Memory B cell (primary cell): ENCODE measurements around the gene SLC35F4.
"Not testable (repeated sequence)": the region's sequence is repeated elsewhere in the genome, so short reads cannot be mapped to it uniquely, and the experiment has no call there.

Source experiments
- ATAC-seq: fragments of 150-1000 bp; cut with Tn5 transposase; 2 replicates; pipeline ENCODE4 v1.10.0; 2021; ENCODE audit warnings: low read depth, mild to moderate bottlenecking, moderate library complexity
- DNase-seq, 2 donors: peaks; one replicate each; pipeline ENCODE4 v3.0.0; 2022; ENCODE audit warnings: low spot score in 2 of 2
- H3K27ac Mint-ChIP-seq: one replicate; pipeline ENCODE4 v1.8.0; 2022; ENCODE audit warnings: mild to moderate bottlenecking, moderate library complexity, mixed read lengths
- H3K27me3 Mint-ChIP-seq: one replicate; pipeline ENCODE4 v1.8.0; 2022; ENCODE audit warnings: mixed read lengths
- H3K36me3 Mint-ChIP-seq: one replicate; pipeline ENCODE4 v1.8.0; 2022; ENCODE audit warnings: mild to moderate bottlenecking, mixed read lengths
- H3K4me1 Mint-ChIP-seq: one replicate; pipeline ENCODE4 v1.8.0; 2022; ENCODE audit warnings: mixed read lengths
- H3K4me3 Mint-ChIP-seq: one replicate; pipeline ENCODE4 v1.8.0; 2022; ENCODE audit warnings: mild to moderate bottlenecking, moderate library complexity, mixed read lengths
- H3K9me3 Mint-ChIP-seq: one replicate; pipeline ENCODE4 v1.8.0; 2022; ENCODE audit warnings: mixed read lengths

The SLC35F4 gene

DNA sequence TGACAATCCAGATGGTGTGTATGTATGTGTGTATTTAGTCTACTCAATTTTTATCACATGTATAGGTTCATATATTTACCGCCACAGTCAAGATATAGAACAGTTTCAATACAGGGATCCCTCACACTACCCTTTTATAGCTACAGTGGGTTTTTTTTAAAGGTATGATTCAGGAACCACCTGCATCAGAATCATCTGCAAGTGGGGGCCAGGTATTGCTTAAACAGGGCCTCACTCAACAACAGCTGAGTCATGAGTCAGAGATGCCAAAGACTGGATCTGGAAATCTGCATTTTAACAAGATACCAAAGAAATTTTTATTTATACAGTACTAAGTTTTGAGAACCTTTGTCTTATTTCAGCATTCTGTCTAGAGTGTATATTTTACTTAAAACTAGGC is 117.6 kb downstream of the SLC35F4 start:
- no peaks in the 10 kb centered on the region for H3K36me3 Mint-ChIP-seq
- no peak overlapping the region for H3K27ac Mint-ChIP-seq
- no peak for DNase-seq
- no peaks in the 10 kb centered on the region for H3K27me3 Mint-ChIP-seq
- ATAC-seq = no peak
- no peaks in the 10 kb centered on the region for H3K9me3 Mint-ChIP-seq
- no peak overlapping the region for H3K4me3 Mint-ChIP-seq
- no peaks in the 10 kb centered on the region for H3K4me1 Mint-ChIP-seq

DNA sequence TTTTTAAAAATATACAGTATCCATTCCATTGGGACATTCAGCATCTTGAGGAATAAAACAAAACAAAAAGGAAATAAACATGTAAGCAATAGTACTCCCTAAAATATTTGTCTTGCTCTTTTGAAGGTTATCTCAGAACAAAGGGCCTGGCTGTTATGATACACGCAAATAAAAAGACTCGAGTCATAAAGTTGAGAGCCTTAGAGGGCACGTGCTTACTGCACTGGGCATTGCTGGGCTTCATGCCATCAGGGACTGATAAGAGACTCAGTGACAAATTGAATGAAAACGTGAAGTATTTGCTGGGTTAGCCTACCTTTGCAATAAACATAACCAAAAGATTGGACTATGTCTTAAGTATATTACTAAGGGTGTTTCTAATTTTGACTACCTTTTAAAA is 118.9 kb downstream of the SLC35F4 start:
- H3K9me3 Mint-ChIP-seq = peaks cover 3% of the 10 kb centered on the region
- H3K4me1 Mint-ChIP-seq = no peaks in the 10 kb centered on the region
- ATAC-seq = no peak
- H3K27me3 Mint-ChIP-seq = no peaks in the 10 kb centered on the region
- no peak for DNase-seq
- H3K27ac Mint-ChIP-seq = no peak overlapping the region
- no peak overlapping the region for H3K4me3 Mint-ChIP-seq
- no peaks in the 10 kb centered on the region for H3K36me3 Mint-ChIP-seq

DNA sequence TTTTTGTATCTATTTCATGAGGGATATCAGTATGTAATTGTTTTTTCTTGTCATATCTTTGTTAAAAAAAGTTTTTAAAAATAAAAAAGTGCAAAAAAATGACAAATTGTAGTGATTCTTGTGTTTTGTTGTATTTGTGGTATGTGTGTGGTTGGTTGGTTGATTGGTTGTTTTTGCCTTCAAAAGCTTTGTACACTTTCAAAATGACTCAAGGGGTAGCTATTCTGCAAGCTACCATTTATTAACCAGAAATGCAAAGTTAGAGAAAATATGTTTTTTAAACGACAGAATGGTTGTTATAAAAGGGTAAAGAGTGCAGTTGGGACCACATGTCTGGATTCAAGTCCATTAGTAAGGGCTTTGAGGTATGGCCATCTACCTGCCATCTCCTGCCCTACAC is 119.3 kb downstream of the SLC35F4 start:
- H3K9me3 Mint-ChIP-seq = peaks cover 3% of the 10 kb centered on the region
- ATAC-seq = no peak
- H3K4me1 Mint-ChIP-seq = no peaks in the 10 kb centered on the region
- H3K4me3 Mint-ChIP-seq = no peak overlapping the region
- DNase-seq = no peak
- no peaks in the 10 kb centered on the region for H3K36me3 Mint-ChIP-seq
- no peaks in the 10 kb centered on the region for H3K27me3 Mint-ChIP-seq
- H3K27ac Mint-ChIP-seq = no peak overlapping the region

DNA sequence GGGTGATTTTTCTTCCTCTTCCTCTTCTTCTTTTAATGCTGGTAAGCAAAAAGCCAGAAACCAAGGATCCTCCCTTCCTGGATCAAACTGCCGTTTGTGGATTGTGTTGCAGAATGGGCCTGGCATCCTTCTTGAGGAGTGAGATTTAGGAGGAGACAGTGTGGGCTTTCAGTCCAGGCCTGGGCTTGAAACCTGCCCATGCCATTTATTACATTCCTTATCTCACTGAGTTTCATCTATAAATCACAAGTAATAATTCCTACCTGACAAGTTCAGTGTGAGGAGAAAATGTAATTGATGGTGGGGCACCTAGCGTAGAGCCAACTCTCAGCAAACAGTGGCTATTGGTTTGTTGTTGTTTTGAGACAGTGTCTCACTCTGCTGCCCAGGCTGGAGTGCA is 126.4 kb downstream of the SLC35F4 start:
- H3K36me3 Mint-ChIP-seq = no peaks in the 10 kb centered on the region
- DNase-seq = no peak
- H3K27ac Mint-ChIP-seq = no peak overlapping the region
- no peaks in the 10 kb centered on the region for H3K27me3 Mint-ChIP-seq
- H3K4me1 Mint-ChIP-seq = no peaks in the 10 kb centered on the region
- ATAC-seq = no peak
- H3K9me3 Mint-ChIP-seq = peaks cover 5% of the 10 kb centered on the region
- no peak overlapping the region for H3K4me3 Mint-ChIP-seq

DNA sequence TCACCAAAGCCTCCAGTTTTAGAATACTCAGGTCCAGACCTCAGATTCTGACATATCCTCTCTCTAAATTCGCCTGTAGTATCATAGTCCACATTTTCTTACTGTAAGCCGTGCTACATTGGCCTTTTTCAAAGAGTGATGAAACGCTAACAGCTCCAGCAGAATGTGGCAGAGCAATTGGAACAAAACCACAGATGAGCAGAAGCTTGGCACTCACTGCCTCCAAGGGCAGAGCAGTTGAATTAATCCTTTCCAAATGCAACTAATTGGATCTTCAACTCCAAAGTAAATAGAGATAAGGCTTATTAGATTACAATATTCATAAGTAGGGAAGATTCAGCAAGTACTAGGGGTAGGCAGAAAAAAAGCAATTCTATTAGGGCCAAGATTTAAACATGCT is 128.3 kb downstream of the SLC35F4 start:
- ATAC-seq = no peak
- Mint-ChIP-seq H3K27me3 (no peaks in the 10 kb centered on the region), H3K4me1 (no peaks in the 10 kb centered on the region), H3K4me3 (no peak overlapping the region), H3K36me3 (no peaks in the 10 kb centered on the region), H3K27ac (no peak overlapping the region), H3K9me3 (peaks cover 1% of the 10 kb centered on the region)
- no peak for DNase-seq

DNA sequence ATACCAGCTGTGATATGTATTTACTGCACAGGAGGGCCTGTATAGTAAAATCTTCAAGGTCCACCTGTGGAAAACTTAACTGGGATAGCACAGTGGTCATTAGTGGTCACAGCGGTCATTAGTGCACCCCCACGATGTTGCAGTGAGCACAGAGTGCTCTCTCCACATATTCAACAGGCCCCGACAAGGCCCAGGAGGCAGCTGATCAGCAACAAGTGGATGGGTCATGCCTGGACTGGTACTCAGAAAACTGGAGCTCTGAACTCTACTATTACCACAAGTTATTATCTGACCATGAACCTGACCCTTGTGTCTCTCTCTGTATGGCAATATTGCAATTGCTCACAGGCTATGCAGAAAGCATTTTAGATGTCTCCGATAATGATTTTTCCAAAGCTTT is 129.5 kb downstream of the SLC35F4 start:
- no peaks in the 10 kb centered on the region for H3K36me3 Mint-ChIP-seq
- ATAC-seq (no peak), DNase-seq (no peak)
- H3K4me1 Mint-ChIP-seq = no peaks in the 10 kb centered on the region
- no peak overlapping the region for H3K27ac Mint-ChIP-seq
- H3K27me3 Mint-ChIP-seq = no peaks in the 10 kb centered on the region
- no peak overlapping the region for H3K4me3 Mint-ChIP-seq
- H3K9me3 Mint-ChIP-seq = peaks cover 1% of the 10 kb centered on the region

DNA sequence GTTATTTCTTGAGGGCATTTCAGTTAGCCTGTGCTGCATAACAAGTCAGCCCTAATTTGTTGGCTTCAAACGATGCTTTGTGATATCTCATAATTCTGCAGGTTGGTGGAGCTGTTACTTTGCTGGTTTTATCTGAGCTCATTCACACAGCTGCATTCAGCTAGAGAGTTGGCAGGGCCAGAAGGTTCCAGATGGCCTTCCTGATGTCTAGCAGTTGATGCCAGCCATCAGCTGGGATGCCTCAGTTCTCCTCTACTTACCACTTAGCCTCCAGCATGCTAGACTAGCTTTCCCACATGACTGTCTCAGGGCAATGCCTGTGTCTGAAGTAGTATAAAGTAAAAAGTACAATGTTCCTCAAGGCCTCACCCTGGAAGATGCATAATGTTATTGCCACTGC is 130.6 kb downstream of the SLC35F4 start:
- Mint-ChIP-seq H3K36me3 (no peaks in the 10 kb centered on the region), H3K4me3 (no peak overlapping the region), H3K4me1 (no peaks in the 10 kb centered on the region), H3K9me3 (no peaks in the 10 kb centered on the region), H3K27me3 (no peaks in the 10 kb centered on the region), H3K27ac (no peak overlapping the region)
- DNase-seq (no peak), ATAC-seq (no peak)

DNA sequence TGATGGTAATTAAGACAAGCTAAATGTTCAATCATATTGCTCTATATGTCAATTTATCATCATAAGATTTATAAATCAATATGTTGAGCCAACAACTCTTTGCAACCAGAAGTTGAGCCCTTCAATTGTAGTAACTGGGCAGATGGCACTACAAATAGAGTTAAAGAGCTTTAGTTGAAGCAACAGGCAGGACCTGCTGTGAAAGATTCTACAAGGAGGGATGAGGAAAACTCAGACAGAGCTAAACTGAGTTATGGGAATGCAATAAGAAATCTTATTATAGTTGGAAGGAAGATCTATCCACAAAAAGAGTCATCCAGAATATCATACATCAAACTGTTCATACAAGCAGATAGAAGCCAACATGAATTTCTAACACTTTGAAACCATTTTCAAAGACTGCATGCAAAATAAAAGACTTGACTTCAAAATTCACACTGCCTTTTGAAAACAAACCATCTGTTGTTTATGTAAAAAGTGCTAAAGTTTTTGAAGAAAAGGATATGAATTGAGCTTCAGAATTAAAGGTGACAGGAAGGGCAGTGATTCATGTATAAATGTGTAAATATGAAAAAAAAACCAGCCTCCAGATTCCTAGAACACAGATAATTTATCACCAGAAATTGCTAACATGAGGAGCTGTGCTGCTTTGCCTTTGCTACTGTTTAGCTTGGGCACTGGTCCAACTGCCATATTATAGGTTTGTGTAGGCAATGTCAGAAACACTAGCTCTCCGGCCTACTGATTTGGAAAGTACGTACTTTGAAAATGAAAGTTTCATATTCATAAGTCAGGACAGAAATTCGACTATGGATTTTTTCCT is 133.2 kb downstream of the SLC35F4 start:
- ATAC-seq (no peak), DNase-seq (no peak)
- Mint-ChIP-seq H3K27me3 (no peaks in the 10 kb centered on the region), H3K4me3 (no peak overlapping the region), H3K36me3 (no peaks in the 10 kb centered on the region), H3K9me3 (no peaks in the 10 kb centered on the region), H3K27ac (no peak overlapping the region), H3K4me1 (no peaks in the 10 kb centered on the region)

DNA sequence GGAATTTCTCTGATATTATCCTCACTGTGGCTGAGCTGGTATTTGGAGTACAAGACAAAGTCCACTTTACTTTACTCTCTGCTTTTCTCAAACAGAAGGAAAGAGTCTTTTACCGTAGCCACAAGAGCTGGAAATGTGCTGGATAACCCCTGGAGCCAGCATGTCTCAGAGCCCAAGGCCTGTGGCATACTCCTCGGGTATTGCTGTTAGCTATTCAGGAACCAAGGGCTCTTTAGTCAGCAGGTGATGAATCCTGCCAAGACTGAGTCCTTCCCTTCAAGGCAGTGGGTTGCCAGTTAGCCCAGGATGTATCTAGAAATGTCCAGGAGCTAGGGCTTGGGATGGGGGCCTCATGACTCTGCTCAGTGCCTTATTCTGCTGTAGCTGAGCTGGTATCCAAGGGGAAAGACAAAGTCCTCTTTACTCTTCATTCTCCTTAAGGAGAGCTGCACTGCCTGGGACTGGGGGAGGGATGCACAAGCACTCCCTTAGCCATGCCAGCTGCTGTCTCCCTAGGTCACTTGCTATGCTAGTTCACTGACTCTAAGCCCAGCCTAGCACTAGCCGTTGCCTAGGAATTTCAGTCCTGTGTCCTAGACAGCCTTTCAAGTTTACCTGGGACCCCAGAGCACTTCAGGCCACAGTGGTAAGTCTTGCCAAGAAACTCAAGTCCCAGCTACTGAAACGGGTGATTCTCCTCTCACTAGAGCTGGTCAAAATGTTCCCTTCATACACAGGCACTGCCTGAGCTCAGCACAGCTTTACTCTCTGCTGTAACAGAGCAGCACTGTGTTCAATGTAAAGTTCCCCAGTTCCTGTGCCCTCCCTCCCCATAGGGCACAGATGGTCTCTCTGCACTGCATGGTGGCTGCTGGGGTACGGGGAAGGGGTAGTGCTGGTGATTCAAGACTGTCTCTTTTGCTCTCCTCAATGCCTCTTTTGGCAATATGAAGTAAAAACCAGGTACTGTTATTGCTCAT is 136.4 kb downstream of the SLC35F4 start:
- Mint-ChIP-seq H3K27ac (no peak overlapping the region), H3K4me1 (no peaks in the 10 kb centered on the region), H3K27me3 (no peaks in the 10 kb centered on the region), H3K4me3 (no peak overlapping the region), H3K36me3 (no peaks in the 10 kb centered on the region), H3K9me3 (peaks cover 2% of the 10 kb centered on the region)
- DNase-seq = no peak
- ATAC-seq = no peak

DNA sequence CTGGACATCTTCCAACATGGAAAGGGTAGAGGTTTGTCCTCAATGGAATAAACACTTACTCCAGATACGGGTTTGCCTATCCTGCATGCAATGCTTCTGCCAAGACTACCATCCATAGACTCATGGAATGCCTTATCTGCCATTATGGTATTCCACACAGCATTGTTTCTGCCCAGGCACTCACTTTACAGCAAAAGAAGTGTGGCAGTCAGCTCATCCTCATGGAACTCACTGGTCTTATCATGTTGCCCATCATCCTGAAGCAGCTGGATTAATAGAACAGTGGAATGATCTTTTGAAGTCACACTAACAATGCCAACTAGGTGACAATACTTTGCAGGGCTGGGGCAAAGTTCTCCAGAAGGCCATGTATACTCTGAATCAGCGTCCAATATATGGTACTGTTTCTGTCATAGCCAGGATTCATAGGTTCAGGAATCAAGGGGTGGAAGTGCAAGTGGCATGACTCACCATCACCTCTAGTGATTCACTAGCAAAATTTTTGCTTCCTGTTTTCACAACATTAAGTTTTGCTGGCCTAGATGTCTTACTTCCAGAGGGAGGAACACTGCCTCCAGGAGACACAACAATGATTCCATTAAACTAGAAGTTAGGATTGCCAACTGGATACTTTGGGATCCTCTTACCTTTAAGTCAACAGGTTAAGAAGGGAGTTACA is 140.4 kb downstream of the SLC35F4 start:
- Mint-ChIP-seq H3K27me3 (no peaks in the 10 kb centered on the region), H3K4me3 (no peak overlapping the region), H3K27ac (no peak overlapping the region), H3K4me1 (no peaks in the 10 kb centered on the region), H3K36me3 (no peaks in the 10 kb centered on the region), H3K9me3 (peaks cover 2% of the 10 kb centered on the region)
- ATAC-seq = no peak
- DNase-seq = no peak

DNA sequence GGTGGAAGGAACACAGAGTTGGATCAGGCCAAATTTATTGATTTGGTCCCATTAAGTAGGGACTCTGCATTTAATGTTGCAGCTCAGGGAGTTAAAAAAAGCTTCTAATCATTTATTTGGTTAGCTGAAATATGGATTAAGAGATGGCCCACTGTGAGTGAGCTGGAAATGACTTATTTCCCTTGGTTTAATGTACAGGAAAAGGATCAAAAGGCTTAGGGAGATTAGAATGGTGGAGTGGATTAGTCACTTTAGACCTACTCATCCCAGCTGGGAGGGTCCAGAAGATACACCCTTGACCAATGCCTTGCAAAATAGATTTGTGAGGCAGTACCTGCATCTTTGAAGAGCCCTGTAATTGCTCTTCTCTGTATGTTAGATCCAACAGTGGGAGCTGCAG is 143.8 kb downstream of the SLC35F4 start:
- not testable (repeated sequence) for H3K4me3 Mint-ChIP-seq, ATAC-seq, DNase-seq, H3K4me1 Mint-ChIP-seq, H3K36me3 Mint-ChIP-seq, H3K27me3 Mint-ChIP-seq, H3K27ac Mint-ChIP-seq
- H3K9me3 Mint-ChIP-seq = peaks cover 11% of the 10 kb centered on the region

DNA sequence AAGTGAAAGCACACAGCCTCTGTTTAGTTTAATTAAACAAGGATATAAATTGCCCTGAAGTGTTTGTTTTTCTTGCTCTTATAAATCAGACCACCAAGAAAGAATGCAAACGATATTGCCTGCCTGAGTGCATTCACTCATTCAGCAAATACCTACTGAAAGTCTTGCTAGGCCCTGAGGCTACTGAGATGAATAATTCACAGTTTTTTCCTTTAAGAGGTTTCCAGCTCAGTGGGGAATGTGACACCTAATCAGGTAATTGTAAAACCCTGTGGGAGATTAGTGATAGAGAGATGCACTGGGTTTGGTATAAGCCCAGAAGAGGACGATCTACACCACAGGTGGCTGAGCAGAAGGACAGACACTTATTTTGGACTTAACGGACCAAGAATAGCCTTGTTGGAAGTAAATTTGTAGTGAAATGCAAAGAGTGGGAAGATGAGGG is 151.4 kb downstream of the SLC35F4 start:
- Mint-ChIP-seq H3K4me1 (no peaks in the 10 kb centered on the region), H3K36me3 (no peaks in the 10 kb centered on the region), H3K27ac (no peak overlapping the region), H3K4me3 (no peak overlapping the region), H3K9me3 (peaks cover 9% of the 10 kb centered on the region), H3K27me3 (no peaks in the 10 kb centered on the region)
- DNase-seq (no peak), ATAC-seq (no peak)

DNA sequence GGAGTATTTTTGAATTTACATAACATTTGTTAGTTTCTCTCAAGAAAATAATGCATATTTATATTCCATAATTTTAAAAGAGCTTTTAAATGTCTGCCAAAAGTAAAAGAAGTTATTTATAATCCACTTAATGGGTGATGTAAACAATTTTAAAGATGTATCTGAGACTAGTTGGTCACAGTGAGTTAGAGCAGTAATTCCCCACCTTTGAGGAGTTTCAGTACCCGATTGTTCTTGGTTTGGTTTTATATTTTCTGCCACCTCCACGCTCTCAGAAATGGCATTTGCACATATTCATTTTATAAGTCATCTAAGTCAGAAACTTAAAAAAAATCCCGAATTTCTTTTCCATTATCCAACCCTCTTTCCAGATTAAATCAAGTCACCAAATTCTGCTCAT is 153.2 kb downstream of the SLC35F4 start:
- Mint-ChIP-seq H3K36me3 (no peaks in the 10 kb centered on the region), H3K27me3 (no peaks in the 10 kb centered on the region), H3K4me3 (no peak overlapping the region), H3K4me1 (no peaks in the 10 kb centered on the region), H3K9me3 (peaks cover 7% of the 10 kb centered on the region), H3K27ac (no peak overlapping the region)
- ATAC-seq (no peak), DNase-seq (no peak)

DNA sequence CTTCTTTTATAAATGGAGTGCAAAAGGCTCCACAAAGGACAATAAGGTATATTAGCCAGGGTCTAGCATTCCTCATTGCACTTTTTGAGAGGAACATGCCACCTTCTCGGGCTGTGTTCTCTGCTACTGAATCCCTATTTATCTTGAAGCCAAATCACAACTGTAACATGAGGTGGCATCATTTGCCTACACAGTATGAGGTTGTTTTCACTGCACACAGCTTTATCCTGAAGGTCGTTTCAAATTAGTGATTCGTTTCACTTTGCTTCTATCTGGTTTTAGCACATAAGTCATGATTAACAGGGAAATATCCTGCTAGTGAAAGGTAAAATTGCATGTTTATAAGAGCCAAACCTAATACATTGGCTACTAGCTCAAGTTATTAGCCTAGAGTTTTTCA is 153.8 kb downstream of the SLC35F4 start:
- H3K9me3 Mint-ChIP-seq = peaks cover 7% of the 10 kb centered on the region
- ATAC-seq = no peak
- H3K4me3 Mint-ChIP-seq = no peak overlapping the region
- no peaks in the 10 kb centered on the region for H3K4me1 Mint-ChIP-seq
- H3K27me3 Mint-ChIP-seq = no peaks in the 10 kb centered on the region
- DNase-seq = no peak
- no peak overlapping the region for H3K27ac Mint-ChIP-seq
- no peaks in the 10 kb centered on the region for H3K36me3 Mint-ChIP-seq
